GM19238 (cell line): ENCODE results near the gene WIF1.

Source experiments
- DNase-seq: peaks from one replicate; pipeline ENCODE4 v3.0.0; 2011; ENCODE audit warnings: low spot score; ENCODE audit not compliant: insufficient read length

The WIF1 gene

DNA sequence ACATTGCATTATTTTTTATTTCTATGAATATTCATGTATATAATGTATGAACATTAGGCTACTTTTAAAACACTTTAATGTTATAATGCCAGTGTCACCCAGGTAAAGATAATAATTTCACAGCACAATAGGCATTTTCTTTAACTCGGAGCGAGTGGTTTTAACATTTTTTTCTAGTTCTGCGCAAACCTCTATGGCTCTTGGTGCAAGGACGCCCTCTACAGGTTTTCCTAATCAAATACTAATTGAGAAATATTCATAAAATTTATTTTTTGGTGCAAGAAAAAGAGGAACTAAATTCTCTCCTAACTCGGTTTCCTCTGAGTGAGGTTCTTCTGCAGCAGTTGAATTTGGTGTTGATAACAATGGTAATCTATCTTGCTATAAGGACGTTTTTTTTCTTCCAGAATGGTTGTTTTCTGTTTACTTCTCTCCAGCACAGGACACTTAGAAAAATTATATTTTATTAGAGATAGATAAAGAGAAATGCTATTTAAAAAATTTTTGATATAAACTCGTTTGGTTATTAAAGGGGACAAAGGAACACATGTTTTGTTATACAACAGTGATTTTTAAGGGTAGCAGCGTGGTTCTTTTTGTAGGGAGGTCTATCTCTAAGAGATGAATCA is 2.4 kb upstream of the WIF1 start:
- no peak for DNase-seq

GRCh38 chr12:65122703-65123102 is 1.6 kb upstream of the WIF1 start:
- no peak for DNase-seq

DNA sequence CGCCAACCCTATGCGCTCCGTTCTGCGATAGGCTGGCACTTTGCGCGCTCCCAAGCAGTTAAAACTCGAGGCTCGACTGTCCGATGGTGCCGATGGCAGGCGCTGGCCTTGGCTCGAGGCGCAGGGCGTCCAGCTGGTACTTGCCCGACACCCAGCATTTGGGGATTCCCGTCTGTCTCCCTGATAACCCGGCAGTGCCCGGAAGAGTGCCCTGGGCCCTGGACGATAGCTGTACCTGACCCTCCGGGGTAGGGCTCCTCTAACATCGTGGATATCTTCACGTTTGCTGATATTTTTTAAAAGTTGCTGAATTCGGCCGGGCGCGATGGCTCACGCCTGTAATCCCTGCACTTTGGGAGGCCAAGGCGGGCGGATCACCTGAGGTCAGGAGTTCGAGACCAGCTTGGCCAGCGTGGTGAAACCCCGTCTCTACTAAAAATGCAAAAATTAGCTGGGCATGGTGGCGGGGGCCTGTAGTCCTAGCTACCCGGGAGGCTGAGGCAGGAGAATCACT is 908 bp upstream of the WIF1 start:
- DNase-seq = no peak

- DNase-seq = no peak
Observed at GRCh38 chr12:65119063-65119462, 2.0 kb downstream of the WIF1 start.

DNA sequence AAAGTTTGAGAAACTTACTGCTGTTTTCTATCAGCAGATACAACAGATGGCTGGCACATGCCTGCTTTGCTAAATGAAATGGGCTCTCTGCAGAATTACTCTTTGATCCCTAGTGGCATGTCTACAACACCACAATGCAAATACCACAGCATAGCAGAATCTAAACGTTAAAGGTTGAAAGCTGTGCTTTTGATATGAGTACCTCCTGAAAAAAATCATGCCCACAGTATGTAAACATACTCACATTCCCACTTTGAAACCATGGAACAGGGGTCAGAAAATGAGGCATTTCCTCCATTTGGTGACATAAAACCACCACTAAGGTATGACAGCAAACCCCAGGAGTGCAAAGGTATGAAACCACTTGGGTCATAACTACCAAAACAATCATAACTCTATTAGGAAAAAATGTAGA is 7.5 kb downstream of the WIF1 start:
- DNase-seq = no peak

- no peak for DNase-seq
Observed at GRCh38 chr12:65106948-65107347, 14.2 kb downstream of the WIF1 start.

DNA sequence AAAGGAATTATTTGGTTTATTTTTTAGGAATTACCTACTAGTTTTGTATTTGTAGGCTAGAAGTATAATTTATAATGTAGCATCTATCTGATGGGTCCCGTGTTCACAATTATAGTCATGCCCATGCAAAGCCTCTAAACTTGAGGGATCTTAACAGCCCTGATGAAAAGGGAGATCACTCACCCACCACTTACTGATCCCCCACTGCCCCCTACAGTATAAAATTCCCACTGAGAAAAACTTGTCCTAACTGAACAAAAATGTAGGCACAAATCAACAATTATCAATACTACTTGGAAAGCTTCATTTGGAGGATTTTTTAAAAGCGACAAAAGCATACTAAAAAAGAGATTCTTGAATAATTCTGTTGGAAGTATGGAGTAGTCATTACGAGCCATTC is 21.0 kb downstream of the WIF1 start:
- DNase-seq = no peak

DNA sequence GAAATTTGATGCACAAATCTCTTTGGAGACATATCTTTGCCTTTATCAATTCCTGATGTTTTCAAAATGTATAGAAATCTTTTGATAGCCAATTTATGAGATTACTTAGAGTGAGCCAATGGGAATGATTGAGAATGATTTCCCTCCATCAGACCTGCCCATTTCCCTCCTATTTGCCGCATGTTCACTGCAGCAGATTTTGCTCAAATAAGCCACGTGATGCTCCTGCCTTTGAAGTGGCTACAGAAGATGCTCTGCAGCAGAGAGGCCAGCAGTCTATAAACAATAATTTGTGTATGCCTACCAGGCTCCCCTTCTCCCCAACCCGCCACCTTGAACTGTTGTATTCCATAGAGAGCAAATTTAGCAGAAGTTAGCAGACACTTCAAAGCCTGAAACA is 21.9 kb downstream of the WIF1 start:
- no peak for DNase-seq

GRCh38 chr12:65098364-65098763 is 22.7 kb downstream of the WIF1 start:
- no peak for DNase-seq

DNA sequence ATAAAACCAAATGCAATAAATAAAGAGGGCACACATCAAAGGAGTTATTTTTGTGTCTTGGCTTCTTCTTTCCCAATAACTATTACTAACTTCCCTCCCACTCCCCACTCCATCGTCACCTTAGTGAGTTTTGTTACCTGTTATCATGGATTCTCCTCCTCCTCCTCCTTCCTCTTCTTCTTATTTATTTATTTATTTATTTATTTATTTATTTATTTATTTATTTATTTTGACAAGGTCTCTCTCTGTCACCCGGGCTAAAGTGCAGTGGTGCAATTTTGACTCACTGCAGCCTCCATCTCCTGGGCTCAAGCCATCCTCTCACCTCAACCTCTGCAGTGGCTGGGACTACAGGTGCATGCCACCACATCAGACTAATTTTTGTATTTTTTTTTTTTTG is 26.4 kb downstream of the WIF1 start:
- no peak for DNase-seq

- no peak for DNase-seq
Observed at GRCh38 chr12:65093606-65094005, 27.5 kb downstream of the WIF1 start.

DNA sequence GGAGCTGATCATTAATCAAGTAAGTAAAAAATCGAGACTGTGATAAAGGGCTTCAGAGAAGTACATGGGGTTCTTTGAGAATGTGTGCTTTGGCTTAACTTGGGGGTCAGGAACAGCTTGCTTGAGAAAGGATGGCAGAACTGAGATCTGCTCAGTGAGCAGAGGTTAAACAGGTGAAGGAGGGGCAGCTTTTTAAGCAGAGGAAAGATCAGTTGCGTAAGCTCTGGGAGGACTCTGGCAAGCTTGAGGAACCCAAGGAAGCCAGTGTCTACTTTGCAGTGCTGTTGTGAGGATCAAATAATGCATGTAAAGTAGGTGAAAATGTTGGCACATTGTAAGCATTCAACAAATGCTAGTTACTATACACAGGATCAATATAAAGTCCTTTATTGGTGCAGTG is 30.6 kb downstream of the WIF1 start:
- no peak for DNase-seq

DNA sequence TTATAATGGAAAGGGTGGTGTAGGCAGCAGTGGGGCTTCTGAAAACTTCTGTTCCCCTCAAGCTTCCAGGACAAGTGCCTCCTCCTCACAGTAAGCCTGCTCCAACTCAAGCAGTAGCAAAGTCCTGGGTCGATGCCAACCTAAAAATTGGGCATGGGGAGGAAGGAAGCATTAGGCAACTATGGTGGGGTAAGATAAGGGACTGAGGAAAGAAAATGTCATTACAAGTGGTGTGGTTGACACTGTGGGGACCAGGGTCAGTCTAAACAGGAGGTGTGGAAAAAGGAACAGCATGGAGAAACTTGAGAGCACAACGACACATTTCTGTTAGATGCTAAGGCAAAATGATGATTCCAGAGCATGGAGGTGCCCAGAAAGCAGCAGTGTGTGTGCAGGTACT is 34.9 kb downstream of the WIF1 start:
- no peak for DNase-seq

- DNase-seq = no peak
Observed at GRCh38 chr12:65084579-65084978, 36.5 kb downstream of the WIF1 start.

DNA sequence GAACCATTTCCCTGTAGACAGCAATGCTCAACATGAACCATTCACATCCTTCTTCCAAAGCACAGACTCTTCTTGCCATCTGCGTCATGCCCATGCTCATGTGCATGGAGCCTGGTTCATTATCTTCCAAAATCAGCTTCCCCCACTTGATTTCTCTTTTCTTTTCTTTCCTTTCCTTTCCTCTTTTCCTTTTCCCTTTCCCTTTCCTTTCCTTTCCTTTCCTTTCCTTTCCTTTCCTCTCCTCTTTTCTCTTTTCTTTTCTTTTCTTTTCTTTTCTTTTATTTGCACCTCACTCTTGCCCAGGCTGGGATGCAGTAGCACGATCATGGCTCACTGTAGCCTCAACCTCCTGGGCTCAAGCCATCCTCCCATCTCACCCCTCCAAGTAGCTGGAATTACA is 37.5 kb downstream of the WIF1 start:
- DNase-seq = no peak

GRCh38 chr12:65082406-65082805 is 38.7 kb downstream of the WIF1 start:
- DNase-seq = no peak

DNA sequence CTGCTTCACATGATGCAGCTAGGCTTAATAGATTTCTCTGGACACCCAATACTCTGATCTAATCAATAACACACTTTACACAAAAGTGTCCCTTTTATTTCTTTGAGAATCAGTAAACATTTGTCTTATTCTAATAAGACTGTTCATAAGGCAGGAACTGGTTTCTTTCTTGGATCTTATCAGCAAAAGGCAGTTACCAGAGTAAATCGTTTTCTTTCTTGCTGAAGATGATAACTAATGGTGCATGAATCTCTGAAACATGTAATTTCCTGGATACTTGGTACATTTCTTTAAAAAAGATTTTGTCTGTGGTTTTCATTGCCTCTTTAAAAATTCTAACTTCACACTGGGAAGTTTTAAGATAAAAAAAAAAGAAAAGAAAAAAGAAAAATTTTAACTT is 39.6 kb downstream of the WIF1 start:
- DNase-seq = no peak

DNA sequence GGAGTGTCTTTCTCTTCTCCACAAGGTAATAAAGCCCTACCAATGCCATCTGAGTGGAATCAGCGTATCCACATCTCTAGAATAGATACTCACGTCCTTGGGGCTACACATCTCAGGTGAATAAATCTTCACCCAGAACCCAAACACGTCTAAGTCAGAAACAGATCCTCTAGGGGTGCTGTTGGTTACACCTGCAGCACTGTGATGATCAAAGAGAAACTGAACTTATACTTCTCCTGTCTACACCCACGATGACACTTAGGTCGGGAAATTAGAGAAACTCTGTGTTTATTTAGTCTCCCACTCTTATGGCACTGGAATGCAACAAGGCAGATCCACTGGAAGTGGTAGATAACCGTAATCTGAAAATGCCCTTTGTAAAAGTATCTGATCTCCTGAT is 46.2 kb downstream of the WIF1 start:
- DNase-seq = no peak

DNA sequence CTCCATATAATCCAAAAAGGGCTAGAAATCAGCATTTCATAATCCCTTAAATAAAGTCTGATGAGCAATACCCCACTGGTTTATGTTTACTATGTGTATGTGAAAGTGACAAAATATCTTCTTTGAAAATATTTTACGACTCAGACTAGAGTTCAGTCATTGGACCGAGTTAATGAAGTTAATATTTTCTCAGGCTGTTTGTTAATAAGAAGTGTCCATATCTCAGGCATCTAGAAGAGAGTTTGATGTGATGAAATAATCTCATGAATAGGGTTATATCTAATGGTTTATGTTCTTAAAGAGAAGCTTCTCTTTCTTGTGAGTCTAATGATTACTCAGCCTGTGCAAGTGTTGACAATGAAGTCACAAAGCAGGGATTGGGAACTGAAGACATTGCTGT is 51.8 kb downstream of the WIF1 start:
- no peak for DNase-seq

- no peak for DNase-seq
Observed at GRCh38 chr12:65067383-65067782, 53.7 kb downstream of the WIF1 start.

GRCh38 chr12:65055859-65056258 is 65.2 kb downstream of the WIF1 start:
- no peak for DNase-seq

DNA sequence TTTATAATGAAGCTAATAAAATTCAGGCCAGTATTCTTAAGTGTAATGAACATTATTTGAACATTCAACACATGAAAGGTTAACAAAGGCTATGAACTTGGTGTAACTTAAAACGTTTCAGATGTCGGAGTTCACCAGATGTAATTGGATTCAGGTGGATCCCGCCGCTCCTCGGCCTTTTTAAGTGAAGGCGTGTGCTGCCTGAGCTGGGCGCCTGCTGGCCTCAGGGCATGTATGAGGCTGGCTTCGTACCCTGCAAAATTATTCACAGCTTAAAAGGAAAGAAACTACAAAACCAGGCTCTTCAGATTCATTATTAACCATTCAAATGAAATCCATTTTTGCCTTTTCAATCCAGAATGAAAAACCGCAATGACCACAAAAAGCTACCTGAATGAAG is 69.9 kb downstream of the WIF1 start:
- no peak for DNase-seq

DNA sequence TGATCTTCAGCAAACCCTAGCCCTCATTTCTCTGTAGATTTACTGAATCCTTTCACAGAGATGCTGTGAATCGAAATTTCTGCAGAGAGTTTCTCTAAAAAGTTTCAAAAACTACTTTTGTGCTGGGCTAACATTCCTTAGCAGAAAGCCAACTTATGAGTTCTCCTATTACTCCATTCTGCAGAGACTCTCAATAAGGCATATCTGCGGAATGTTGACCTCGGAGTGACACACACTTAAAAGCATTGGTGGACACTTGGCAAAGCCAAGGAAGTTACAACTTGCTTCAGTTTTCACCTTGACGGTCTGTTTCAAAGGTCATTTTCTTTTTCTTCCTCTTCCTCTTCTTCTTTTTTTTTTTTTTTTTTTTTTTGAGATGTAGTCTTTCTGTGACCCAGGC is 75.8 kb downstream of the WIF1 start:
- DNase-seq = no peak

- no peak for DNase-seq
Observed at GRCh38 chr12:65039301-65039700, 81.8 kb downstream of the WIF1 start.
